Endometrial microvascular endothelial cells (primary cell): ENCODE results near the gene KCNIP1. TPM values are rescaled to one million over a fixed set of nuclear protein-coding genes. Genes with fewer than 3 reads are reported as not detected.

ENCODE experiments used
- in situ Hi-C: cut with HindIII; loops from 2 replicates; pipeline ENCODE4 v1.10.0; 2017; ENCODE audit warnings: low sequenced_read_pairs, low pct_unique_long_range_greater_than_20kb; ENCODE audit errors: inconsistent ontology term
- total RNA-seq: library from RNA; depleted of rRNA; stranded (reverse); fragments of >200 nt; gene quantifications from one replicate; pipeline ENCODE4 v1.2.3, GENCODE V29; 2015; ENCODE audit errors: inconsistent ontology term

The KCNIP1 gene
- total RNA-seq, 1 donor from 2014 or later = not detected

GRCh38 chr5:170551622-170552021 is 47.8 kb downstream of the KCNIP1 start:
- in situ Hi-C loops = no loop called here

- in situ Hi-C loops = no loop called here
Measured at GRCh38 chr5:170552621-170553115, 48.8 kb downstream of the KCNIP1 start.

- in situ Hi-C loops = no loop called here
Measured at GRCh38 chr5:170553218-170553617, 49.4 kb downstream of the KCNIP1 start.

GRCh38 chr5:170554521-170555267 is 50.9 kb downstream of the KCNIP1 start:
- in situ Hi-C loops = no loop called here

- in situ Hi-C loops = no loop called here
Measured at GRCh38 chr5:170557314-170557713, 53.5 kb downstream of the KCNIP1 start.

GRCh38 chr5:170559296-170559695 is 55.5 kb downstream of the KCNIP1 start:
- in situ Hi-C loops = no loop called here

- in situ Hi-C loops = no loop called here
Measured at GRCh38 chr5:170560938-170561337, 57.1 kb downstream of the KCNIP1 start.

- in situ Hi-C loops = no loop called here
Measured at GRCh38 chr5:170562166-170562874, 58.5 kb downstream of the KCNIP1 start.

GRCh38 chr5:170562875-170563228 is 59.0 kb downstream of the KCNIP1 start:
- in situ Hi-C loops = no loop called here

GRCh38 chr5:170563824-170564567 is 60.2 kb downstream of the KCNIP1 start:
- in situ Hi-C loops = no loop called here

GRCh38 chr5:170565072-170565471 is 61.3 kb downstream of the KCNIP1 start:
- in situ Hi-C loops = no loop called here

GRCh38 chr5:170569101-170569500 is 65.3 kb downstream of the KCNIP1 start:
- in situ Hi-C loops = no loop called here

GRCh38 chr5:170570476-170570875 is 66.7 kb downstream of the KCNIP1 start:
- in situ Hi-C loops = no loop called here

- in situ Hi-C loops = no loop called here
Measured at GRCh38 chr5:170571281-170571731, 67.5 kb downstream of the KCNIP1 start.

GRCh38 chr5:170571875-170572852 is 68.3 kb downstream of the KCNIP1 start:
- in situ Hi-C loops = no loop called here

GRCh38 chr5:170573114-170573513 is 69.3 kb downstream of the KCNIP1 start:
- in situ Hi-C loops = no loop called here

- in situ Hi-C loops = no loop called here
Measured at GRCh38 chr5:170573660-170574059, 69.8 kb downstream of the KCNIP1 start.
